SU-DHL-6 (cell line): ENCODE measurements around the gene KRTAP12-1.

Experiments used
- EZH2phosphoT487 ChIP-seq: fragments of 200-600 bp; sonication (generic), shearing (Covaris generic); conservative IDR thresholded peaks from 2 replicates; pipeline ENCODE4 v1.6.1; 2018; ENCODE audit warnings: mild to moderate bottlenecking, antibody characterized with exemption, low read length, moderate library complexity, mixed read lengths
- TF ChIP-seq, protein P1 (sequence below): fragments of 200-600 bp; sonication (generic); IDR thresholded peaks from one replicate; pipeline ENCODE4 v1.5.1; 2017; ENCODE audit warnings: antibody characterized with exemption, mild to moderate bottlenecking, low read length, moderate library complexity; ENCODE audit not compliant: insufficient read depth, poor library complexity, severe bottlenecking

DNA sequence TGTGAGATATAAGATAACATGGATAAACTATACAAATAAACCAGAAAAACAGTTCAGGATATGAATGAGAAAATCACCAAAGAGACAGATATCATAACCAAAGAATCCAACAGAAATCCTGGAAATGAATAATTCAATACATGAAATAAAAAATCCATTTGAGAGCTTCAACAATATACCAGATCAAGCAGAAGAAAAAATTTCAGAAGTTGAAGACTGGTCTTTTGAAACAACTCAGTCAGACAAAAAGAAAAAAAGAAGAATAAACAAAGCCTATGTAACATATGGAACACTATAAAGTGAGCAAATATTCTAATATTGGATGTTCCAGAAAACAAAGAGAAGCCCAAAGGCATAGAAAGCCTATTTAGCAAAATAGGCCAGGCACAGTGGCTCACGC is 10.1 kb downstream of the KRTAP12-1 start:
- TF ChIP-seq, protein P1, sequence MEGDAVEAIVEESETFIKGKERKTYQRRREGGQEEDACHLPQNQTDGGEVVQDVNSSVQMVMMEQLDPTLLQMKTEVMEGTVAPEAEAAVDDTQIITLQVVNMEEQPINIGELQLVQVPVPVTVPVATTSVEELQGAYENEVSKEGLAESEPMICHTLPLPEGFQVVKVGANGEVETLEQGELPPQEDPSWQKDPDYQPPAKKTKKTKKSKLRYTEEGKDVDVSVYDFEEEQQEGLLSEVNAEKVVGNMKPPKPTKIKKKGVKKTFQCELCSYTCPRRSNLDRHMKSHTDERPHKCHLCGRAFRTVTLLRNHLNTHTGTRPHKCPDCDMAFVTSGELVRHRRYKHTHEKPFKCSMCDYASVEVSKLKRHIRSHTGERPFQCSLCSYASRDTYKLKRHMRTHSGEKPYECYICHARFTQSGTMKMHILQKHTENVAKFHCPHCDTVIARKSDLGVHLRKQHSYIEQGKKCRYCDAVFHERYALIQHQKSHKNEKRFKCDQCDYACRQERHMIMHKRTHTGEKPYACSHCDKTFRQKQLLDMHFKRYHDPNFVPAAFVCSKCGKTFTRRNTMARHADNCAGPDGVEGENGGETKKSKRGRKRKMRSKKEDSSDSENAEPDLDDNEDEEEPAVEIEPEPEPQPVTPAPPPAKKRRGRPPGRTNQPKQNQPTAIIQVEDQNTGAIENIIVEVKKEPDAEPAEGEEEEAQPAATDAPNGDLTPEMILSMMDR = no peak
- no peak for TF ChIP-seq EZH2phosphoT487
